HepG2 (cell line): Measurements from ENCODE around the gene SPRYD3. TPM values are rescaled to one million over a fixed set of nuclear protein-coding genes. Genes with fewer than 3 reads are reported as not detected.
A peak's percentile ranks its signal among the peaks of the same experiment; 100 is the strongest.

ENCODE experiments used
- ATAC-seq: fragments of 200-7000 bp; cut with Tn5 transposase; 3 replicates; pipeline ENCODE4 v1.9.1; 2020; ENCODE audit warnings: mild to moderate bottlenecking, moderate library complexity
- BruUV-seq: library from RNA; stranded (reverse); fragments of 400-500 nt; replicated peaks from 2 replicates; lab custom pipeline; 2021; lab: Mats Ljungman, UMichigan
- CTCF ChIA-PET: fragments of 300-600 bp; formaldehyde crosslinking; extraction: SDS; loops from one replicate; lab custom pipeline; 2021; ENCODE audit warnings: low total read pairs, inconsistent platforms, low intra/inter-chr PET ratio; lab: Yijun Ruan, JAX
- POLR2A ChIA-PET: fragments of 350-600 bp; sonication (Branson Sonifier 250); formaldehyde crosslinking; loops from one replicate; lab custom pipeline; 2020; ENCODE audit warnings: antibody characterized with exemption, inconsistent platforms; lab: Yijun Ruan, JAX
- DNase-seq: peaks from one replicate; pipeline ENCODE4 v3.0.0-alpha.2; 2015; ENCODE audit warnings: low spot score
- FAIRE-seq: peaks from 3 replicates; lab custom pipeline; 2011; peaks lifted over from hg19 to GRCh38; lab: Jason Lieb, UNC
- H2AFZ ChIP-seq: one replicate; pipeline ENCODE4 v1.6.1; 2011; ENCODE audit warnings: low read length, inconsistent platforms
- H3K27ac ChIP-seq: fragments of 300-600 bp; 3 replicates; pipeline ENCODE4 v1.8.0; 2011; ENCODE audit warnings: mixed run types, mild to moderate bottlenecking, mixed read lengths, low read length, inconsistent platforms; ENCODE audit not compliant: insufficient read depth; ENCODE audit errors: extremely low read length
- H3K27me3 ChIP-seq, 2 experiments: fragments of 200-600 bp in 1 of 2; 2 replicates in 1 of 2; 3 replicates in 1 of 2; pipeline versions ENCODE4 v1.6.0 to v1.8.0; 2011; ENCODE audit warnings: low read length in 2 of 2, mild to moderate bottlenecking in 2 of 2, moderate library complexity in 2 of 2, inconsistent platforms in 1 of 2; ENCODE audit not compliant: insufficient read depth in 2 of 2, control insufficient read depth in 1 of 2
- H3K36me3 ChIP-seq, 2 experiments: fragments of 200-600 bp in 1 of 2; replicated peaks in 1 of 2; 2 replicates in 1 of 2; 3 replicates in 1 of 2; pipeline versions ENCODE4 v1.5.1 to v1.8.0; 2011; ENCODE audit warnings: low read length in 2 of 2, inconsistent platforms in 1 of 2; ENCODE audit not compliant: insufficient read depth in 2 of 2, control insufficient read depth in 1 of 2
- H3K4me1 ChIP-seq: 2 replicates; pipeline ENCODE4 v1.5.1; 2012; ENCODE audit warnings: low read length, inconsistent platforms; ENCODE audit not compliant: insufficient read depth
- H3K4me2 ChIP-seq: 2 replicates; pipeline ENCODE4 v1.6.0; 2011; ENCODE audit warnings: low read depth, low read length, inconsistent platforms
- H3K4me3 ChIP-seq, 3 experiments: fragments of 200-600 bp in 1 of 3; sonication (generic), shearing (Covaris generic) in 1 of 3; replicated peaks in 1 of 3; 2 replicates each; pipeline ENCODE4 v1.5.1; 2011 to 2016; ENCODE audit warnings: low read length in 3 of 3, inconsistent platforms in 2 of 3, low read depth in 2 of 3, mild to moderate bottlenecking in 2 of 3, control low read depth in 1 of 3, mixed read lengths in 1 of 3; ENCODE audit not compliant: insufficient read depth in 1 of 3
- H3K79me2 ChIP-seq: one replicate; pipeline ENCODE4 v1.6.1; 2011; ENCODE audit warnings: low read length, inconsistent platforms; ENCODE audit not compliant: insufficient read depth
- H3K9ac ChIP-seq: 2 replicates; pipeline ENCODE4 v1.6.0; 2011; ENCODE audit warnings: mild to moderate bottlenecking, low read depth, low read length, inconsistent platforms; ENCODE audit not compliant: insufficient read depth
- H3K9me3 ChIP-seq: 2 replicates; pipeline ENCODE4 v1.5.1; 2012; ENCODE audit warnings: mild to moderate bottlenecking, low read length
- H4K20me1 ChIP-seq: 2 replicates; pipeline ENCODE4 v1.6.0; 2011; ENCODE audit warnings: inconsistent platforms, mild to moderate bottlenecking, low read length, moderate library complexity; ENCODE audit not compliant: insufficient read depth
- AHR ChIP-seq: IDR thresholded peaks from 2 replicates; pipeline ENCODE4 v1.6.1; 2018; ENCODE audit warnings: missing genetic modification reagents, missing compliant biosample characterization
- ATRX ChIP-seq: sonication (generic); formaldehyde crosslinking; IDR thresholded peaks from 2 replicates; pipeline ENCODE4 v1.4.0; 2020; ENCODE audit warnings: missing genetic modification reagents, borderline replicate concordance
- BHLHE40 ChIP-seq: IDR thresholded peaks from 2 replicates; pipeline ENCODE4 v1.6.1; 2011; ENCODE audit warnings: low read length, improper control_type of control experiment
- GFI1 ChIP-seq: sonication (generic); formaldehyde crosslinking; IDR thresholded peaks from 2 replicates; pipeline ENCODE4 v1.5.0; 2020; ENCODE audit warnings: missing genetic modification reagents, mild to moderate bottlenecking, borderline replicate concordance
- GMEB1 ChIP-seq: sonication (generic); formaldehyde crosslinking; IDR thresholded peaks from 2 replicates; pipeline ENCODE4 v1.5.1; 2020; ENCODE audit warnings: missing genetic modification reagents, mild to moderate bottlenecking, borderline replicate concordance
- MIXL1 ChIP-seq: IDR thresholded peaks from 2 replicates; pipeline ENCODE4 v1.6.1; 2016
- NONO ChIP-seq, 2 experiments: fragments of 450-650 bp in 1 of 2; sonication (generic) in 1 of 2; formaldehyde crosslinking in 1 of 2; IDR thresholded peaks in 1 of 2; conservative IDR thresholded peaks in 1 of 2; 2 replicates each; pipeline versions ENCODE4 v1.6.1 to v1.8.0; 2017 to 2022; ENCODE audit warnings: mild to moderate bottlenecking in 1 of 2, missing genetic modification reagents in 1 of 2, moderate library complexity in 1 of 2
- PBX2 ChIP-seq: IDR thresholded peaks from 2 replicates; pipeline ENCODE4 v1.6.1; 2016; ENCODE audit warnings: control low read depth
- POLR2AphosphoS2 ChIP-seq: IDR thresholded peaks from 2 replicates; pipeline ENCODE4 v1.6.1; 2011; ENCODE audit warnings: low read depth, low read length, improper control_type of control experiment
- PRMT3 ChIP-seq: sonication (generic); formaldehyde crosslinking; IDR thresholded peaks from 2 replicates; pipeline ENCODE4 v1.8.1; 2022; ENCODE audit warnings: low read depth, mild to moderate bottlenecking, moderate library complexity, missing genetic modification reagents, borderline replicate concordance
- THAP8 ChIP-seq: sonication (generic); formaldehyde crosslinking; IDR thresholded peaks from 2 replicates; pipeline ENCODE4 v1.5.1; 2020; ENCODE audit warnings: missing genetic modification reagents, mild to moderate bottlenecking, borderline replicate concordance
- ZNF253 ChIP-seq: sonication (generic); formaldehyde crosslinking; IDR thresholded peaks from 2 replicates; pipeline ENCODE4 v1.8.0; 2022; ENCODE audit warnings: mild to moderate bottlenecking, missing genetic modification reagents, borderline replicate concordance
- ZNF496 ChIP-seq: sonication (generic); formaldehyde crosslinking; IDR thresholded peaks from 2 replicates; pipeline ENCODE4 v1.8.1; 2023; ENCODE audit warnings: mild to moderate bottlenecking, moderate library complexity, missing genetic modification reagents; ENCODE audit not compliant: insufficient replicate concordance
- ZNF543 ChIP-seq: sonication (generic); formaldehyde crosslinking; IDR thresholded peaks from 2 replicates; pipeline ENCODE4 v1.4.0; 2020; ENCODE audit warnings: mild to moderate bottlenecking, missing genetic modification reagents
- ZNF580 ChIP-seq: IDR thresholded peaks from 2 replicates; pipeline ENCODE4 v1.6.1; 2016; ENCODE audit warnings: low read depth, borderline replicate concordance
- ZNF674 ChIP-seq: sonication (generic); formaldehyde crosslinking; IDR thresholded peaks from 2 replicates; pipeline ENCODE4 v1.5.0; 2020; ENCODE audit warnings: low read depth, mild to moderate bottlenecking, missing genetic modification reagents
- ZSCAN12 ChIP-seq: sonication (generic); formaldehyde crosslinking; IDR thresholded peaks from 2 replicates; pipeline ENCODE4 v1.9.0; 2021; ENCODE audit warnings: mild to moderate bottlenecking, missing genetic modification reagents
- ZSCAN5A ChIP-seq: sonication (generic); formaldehyde crosslinking; IDR thresholded peaks from 2 replicates; pipeline ENCODE4 v1.8.0; 2022; ENCODE audit warnings: mild to moderate bottlenecking, missing genetic modification reagents, borderline replicate concordance
- WGBS: methylation state at CpG from one replicate; pipeline ENCODE4 v1.1.6; 2017; ENCODE audit warnings: low lambda C conversion rate; 5-methylcytosine and 5-hydroxymethylcytosine counted together
- in situ Hi-C: cut with HindIII; loops from 2 replicates; pipeline ENCODE4 v1.10.0; 2017; ENCODE audit warnings: low pct_unique_long_range_greater_than_20kb; ENCODE audit not compliant: extremely low pct_ligation_motif_present
- intact Hi-C: fragments of 100-400 bp; cut with micrococcal nuclease; formaldehyde crosslinking; loops from one replicate; pipeline ENCODE4 v1.10.0; 2022; ENCODE audit not compliant: unreplicated experiment
- polyA plus RNA-seq, 8 experiments: library from polyadenylated mRNA; depleted of rRNA in 3 of 8; stranded (reverse) in 7 of 8; unstranded in 1 of 8; fragments of >200 nt; fragmentation: Illumina TruSeq in 4 of 8; extraction: Trizol in 4 of 8; gene quantifications; 2 replicates each; pipeline versions ENCODE4 v1.2.1 to v1.2.3, GENCODE V29; 2011 to 2016; ENCODE audit warnings: low read depth in 4 of 8, missing spikeins in 1 of 8, mixed read lengths in 1 of 8; ENCODE audit not compliant: insufficient read depth in 1 of 8
- total RNA-seq, 5 experiments: library from RNA; depleted of rRNA; stranded (reverse); fragments of >200 nt; fragmentation: Illumina TruSeq; extraction: Trizol; gene quantifications; 2 replicates each; pipeline ENCODE4 v1.2.3, GENCODE V29; 2016; ENCODE audit warnings: low read depth in 1 of 5

The SPRYD3 gene
- total and polyA plus RNA-seq, 2 of the 13 experiments (the other 11 are each of a cell fraction or from before 2014, with no cell fraction given), result 9.0 to 9.2 TPM

- CTCF ChIA-PET, result no interaction called here
- Histone ChIP-seq H3K9me3 (no peaks in the 10 kb centered on the region), H3K4me1 (peaks cover 75% of the 10 kb centered on the region), H4K20me1 (no peaks in the 10 kb centered on the region), H3K4me2 (peak within 1 kb of the TSS; percentile 95), H2AFZ (peak within 1 kb of the TSS; percentile 57), H3K27ac (peak within 1 kb of the TSS; percentile 89), H3K9ac (peak within 1 kb of the TSS; percentile 77), H3K36me3 (no peaks in the 10 kb centered on the region), H3K27me3 (no peaks in the 10 kb centered on the region; a peak in 1 of 5 replicates), H3K4me3 (peak within 1 kb of the TSS; percentile 59 to 80 (median 74)), H3K79me2 (peaks cover 18% of the 10 kb centered on the region)
- DNase-seq (peak; percentile 72), FAIRE-seq (peak; percentile 51), ATAC-seq (peak; percentile 37)
- in situ Hi-C loops, result no loop called here
- POLR2A ChIA-PET, result interaction anchor here (0.8 to 8.3 kb wide), 8 partner anchors 11 to 145 kb away, joined by 3 to 83 read pairs (median 20); partner anchors contain the start of genes EIF4B, IGFBP6, KRT8 and SOAT2
- intact Hi-C loops, result no loop called here
- BruUV-seq, result no TSS peak
- 0% methylated on average over 8 of the region's 20 CpGs for WGBS
- TF ChIP-seq ZNF253 (CRISPR knock-in tag), result no peak
- 0 out of 2 replicates have a peak, but pooled peaks have one; percentile 61 for TF ChIP-seq PRMT3 (CRISPR knock-in tag)
- no peak for TF ChIP-seq MIXL1 (CRISPR knock-in tag)
- TF ChIP-seq ZSCAN5A (CRISPR knock-in tag), result no peak
- TF ChIP-seq ATRX (CRISPR knock-in tag), result no peak
- TF ChIP-seq ZNF580 (CRISPR knock-in tag), result 0 out of 2 replicates have a peak, but pooled peaks have one; percentile 27
- TF ChIP-seq PBX2 (CRISPR knock-in tag), result no peak
- TF ChIP-seq ZNF496 (CRISPR knock-in tag), result no peak
- TF ChIP-seq ZNF674 (CRISPR knock-in tag), result no peak
- no peak; the same call in 1 of the 2 replicates for TF ChIP-seq ZNF543
- no peak for TF ChIP-seq BHLHE40
- TF ChIP-seq POLR2AphosphoS2, result no peak
- TF ChIP-seq AHR (CRISPR knock-in tag), result 0 out of 2 replicates have a peak, but pooled peaks have one; percentile 15
- no peak for TF ChIP-seq GMEB1 (CRISPR knock-in tag)
- TF ChIP-seq THAP8 (CRISPR knock-in tag), result no peak
- peak; percentile 65; the same call in 1 of the 2 replicates for TF ChIP-seq GFI1
- no peak for TF ChIP-seq NONO (IDR thresholded peaks at IDR 0.05)
- TF ChIP-seq NONO (CRISPR knock-in tag; conservative IDR thresholded peaks at IDR 0.05), result no peak
- TF ChIP-seq ZSCAN12 (CRISPR knock-in tag), result no peak
These were observed 29.4 kb downstream of the SPRYD3 start, which contains the start of gene TNS2 for GRCh38 chr12:53049571-53050318. Gene TNS2 (plus strand): TSS chr12:53050065. CDS start chr12:53050186, 121 bp downstream.
